Kidney (tissue), 14 donors: ENCODE data around the gene KATNAL1. TPM values are rescaled to one million over a fixed set of nuclear protein-coding genes. Genes with fewer than 3 reads are reported as not detected.

ENCODE experiments used
- DNase-seq, 5 donors: peaks; one replicate each; pipeline ENCODE4 v3.0.0-alpha.2; 2013 to 2020
- FAIRE-seq: peaks from 2 replicates; lab custom pipeline; 2012; peaks lifted over from hg19 to GRCh38; lab: Jason Lieb, UNC
- H3K27ac ChIP-seq, 2 donors: one replicate each; pipeline ENCODE4 v1.7.0; 2013; ENCODE audit warnings: low read depth in 2 of 2, low read length in 2 of 2, inconsistent platforms in 1 of 2
- H3K27me3 ChIP-seq: one replicate; pipeline ENCODE4 v1.7.1; 2013; ENCODE audit warnings: low read length, inconsistent platforms; ENCODE audit not compliant: control insufficient read depth, insufficient read depth
- H3K36me3 ChIP-seq, 3 donors: one replicate each; pipeline versions ENCODE4 v1.7.0 to v1.7.1; 2013; ENCODE audit warnings: low read length in 3 of 3, control low read depth in 1 of 3, inconsistent platforms in 1 of 3; ENCODE audit not compliant: insufficient read depth in 3 of 3, control insufficient read depth in 2 of 3
- H3K4me1 ChIP-seq, 3 donors: one replicate each; pipeline versions ENCODE4 v1.7.0 to v1.7.1; 2013; ENCODE audit warnings: low read length in 3 of 3, inconsistent platforms in 1 of 3, low read depth in 1 of 3; ENCODE audit not compliant: control insufficient read depth in 2 of 3, insufficient read depth in 2 of 3
- H3K4me3 ChIP-seq, 3 donors: one replicate each; pipeline versions ENCODE4 v1.7.0 to v1.8.1; 2013; ENCODE audit warnings: low read length in 3 of 3, control low read depth in 1 of 3, inconsistent platforms in 1 of 3
- H3K9ac ChIP-seq, 3 donors: one replicate each; pipeline versions ENCODE4 v1.7.0 to v1.7.1; 2013; ENCODE audit warnings: low read length in 3 of 3, control low read depth in 1 of 3, inconsistent platforms in 1 of 3
- H3K9me3 ChIP-seq, 3 donors: one replicate each; pipeline versions ENCODE4 v1.7.0 to v1.7.1; 2013; ENCODE audit warnings: low read length in 3 of 3, control low read depth in 1 of 3, inconsistent platforms in 1 of 3; ENCODE audit not compliant: control insufficient read depth in 2 of 3, insufficient read depth in 1 of 3
- intact Hi-C: fragments of 100-400 bp; cut with DNase I; formaldehyde crosslinking; loops from one replicate; pipeline ENCODE4 v1.11.1; 2022
- polyA plus RNA-seq: library from polyadenylated mRNA; stranded (reverse); fragments of 350-450 nt; fragmentation: Illumina TruSeq; extraction: RNeasy Lipid Tissue Mini Kit (QIAGEN cat#74804); gene quantifications from one replicate; pipeline ENCODE4 v1.2.3, GENCODE V29; 2014; ENCODE audit warnings: low read depth, low replicate concordance; ENCODE audit not compliant: insufficient read depth
- total RNA-seq: library from RNA; stranded (reverse); fragmentation: NEBNext Ultra II Directional; extraction: Animal tissue kit (Norgen Biotek cat#: 25700); gene quantifications from one replicate; pipeline ENCODE4 v1.2.1, GENCODE V29; 2021
- TF ChIP-seq, protein P1 (sequence below): IDR thresholded peaks from 3 replicates; pipeline ENCODE4 v1.5.1; 2012; ENCODE audit warnings: mild to moderate bottlenecking, moderate library complexity, borderline replicate concordance; ENCODE audit not compliant: insufficient read depth; ENCODE audit errors: extremely low read depth
- donor health status: control.
- donor health status: control.
- donor health status: control.
- donor health status: control.
- donor health status: control.
- donor health status: DM: yes; HTN: yes; CAD: no.
- donor health status: Normal renal cell carcinoma (clear cell type).

The KATNAL1 gene
- total and polyA plus RNA-seq, 2 donors from 2014 or later, result 2.5 to 21.8 TPM

DNA sequence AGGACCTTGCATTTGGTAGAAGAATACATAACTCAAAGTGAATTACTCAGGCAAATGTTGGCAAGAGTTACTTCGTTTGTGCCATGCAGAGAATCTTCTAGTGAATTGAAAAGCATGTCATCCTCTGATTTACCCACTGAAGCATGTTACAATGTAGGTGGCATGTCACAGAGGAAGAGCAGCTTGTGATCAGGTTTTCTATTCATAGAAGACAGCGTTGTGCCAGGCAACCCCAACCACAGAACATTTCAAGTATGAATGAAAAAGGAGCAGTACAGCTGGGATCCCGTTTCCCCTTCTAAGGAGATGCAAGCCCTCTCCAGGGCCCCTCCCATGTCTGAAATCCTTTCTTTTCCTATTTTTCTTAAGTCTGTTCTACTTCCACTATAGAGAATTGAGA lies 6.0 kb upstream of the KATNAL1 start:
- Histone ChIP-seq H3K27me3 (no peaks in the 10 kb centered on the region), H3K9me3 (no peaks in the 10 kb centered on the region), H3K9ac (no peak overlapping the region), H3K36me3 (no peaks in the 10 kb centered on the region), H3K4me3 (no peak overlapping the region), H3K27ac (no peak overlapping the region), H3K4me1 (no peaks in the 10 kb centered on the region)
- FAIRE-seq (no peak), DNase-seq (no peak)
- intact Hi-C loops, result no loop called here
- TF ChIP-seq, protein P1, sequence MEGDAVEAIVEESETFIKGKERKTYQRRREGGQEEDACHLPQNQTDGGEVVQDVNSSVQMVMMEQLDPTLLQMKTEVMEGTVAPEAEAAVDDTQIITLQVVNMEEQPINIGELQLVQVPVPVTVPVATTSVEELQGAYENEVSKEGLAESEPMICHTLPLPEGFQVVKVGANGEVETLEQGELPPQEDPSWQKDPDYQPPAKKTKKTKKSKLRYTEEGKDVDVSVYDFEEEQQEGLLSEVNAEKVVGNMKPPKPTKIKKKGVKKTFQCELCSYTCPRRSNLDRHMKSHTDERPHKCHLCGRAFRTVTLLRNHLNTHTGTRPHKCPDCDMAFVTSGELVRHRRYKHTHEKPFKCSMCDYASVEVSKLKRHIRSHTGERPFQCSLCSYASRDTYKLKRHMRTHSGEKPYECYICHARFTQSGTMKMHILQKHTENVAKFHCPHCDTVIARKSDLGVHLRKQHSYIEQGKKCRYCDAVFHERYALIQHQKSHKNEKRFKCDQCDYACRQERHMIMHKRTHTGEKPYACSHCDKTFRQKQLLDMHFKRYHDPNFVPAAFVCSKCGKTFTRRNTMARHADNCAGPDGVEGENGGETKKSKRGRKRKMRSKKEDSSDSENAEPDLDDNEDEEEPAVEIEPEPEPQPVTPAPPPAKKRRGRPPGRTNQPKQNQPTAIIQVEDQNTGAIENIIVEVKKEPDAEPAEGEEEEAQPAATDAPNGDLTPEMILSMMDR, result no peak

DNA sequence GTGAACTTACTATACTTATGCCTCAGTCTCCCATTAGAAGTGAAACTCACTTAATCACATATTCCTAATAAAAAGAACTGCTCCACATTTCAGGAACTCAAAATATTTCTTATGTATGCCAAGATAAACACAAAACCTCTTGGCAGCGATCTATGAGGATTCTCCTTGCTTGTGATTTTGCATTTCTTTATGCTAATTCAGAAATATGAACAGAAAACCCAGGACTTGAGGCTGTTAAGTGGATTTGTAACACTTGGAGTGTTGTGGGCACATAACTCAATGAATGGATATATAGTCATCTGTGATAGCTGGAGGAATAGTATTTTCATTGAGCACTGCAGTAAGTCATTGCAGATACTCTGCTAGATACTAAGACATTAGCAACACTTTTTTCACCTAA lies 5.6 kb upstream of the KATNAL1 start:
- DNase-seq (no peak), FAIRE-seq (no peak)
- no peaks in the 10 kb centered on the region for H3K27me3 ChIP-seq
- no peaks in the 10 kb centered on the region for H3K36me3 ChIP-seq
- no peak overlapping the region for H3K4me3 ChIP-seq
- TF ChIP-seq, protein P1, result no peak
- H3K27ac ChIP-seq, result no peak overlapping the region
- H3K9ac ChIP-seq, result no peak overlapping the region
- H3K9me3 ChIP-seq, result no peaks in the 10 kb centered on the region
- intact Hi-C loops, result no loop called here
- H3K4me1 ChIP-seq, result peaks cover 0 to under 1% (median 0%) of the 10 kb centered on the region in 3 donors

DNA sequence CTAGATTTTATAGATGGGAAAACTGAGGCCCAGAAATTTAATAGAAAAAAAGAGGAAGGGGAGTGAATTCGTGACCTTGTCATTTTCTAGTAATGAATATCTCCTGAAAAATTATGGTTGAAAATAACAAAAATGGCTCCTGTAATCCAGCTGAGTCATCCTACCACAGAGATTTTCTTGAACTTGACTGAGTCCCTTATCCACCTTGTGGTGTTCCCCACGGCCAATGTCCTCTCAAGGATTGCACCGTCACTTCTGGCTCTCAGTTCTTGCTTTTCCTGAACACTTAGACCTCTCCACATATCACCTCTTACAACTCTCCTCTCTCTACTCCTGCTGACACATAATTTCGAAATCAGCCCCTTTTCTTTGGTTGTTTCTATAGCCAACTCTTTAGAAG lies 1.2 kb upstream of the KATNAL1 start:
- no peaks in the 10 kb centered on the region for H3K9me3 ChIP-seq
- no peak overlapping the region for H3K27ac ChIP-seq
- FAIRE-seq (no peak), DNase-seq (no peak)
- H3K27me3 ChIP-seq, result no peaks in the 10 kb centered on the region
- intact Hi-C loops, result no loop called here
- no peak overlapping the region for H3K4me3 ChIP-seq
- H3K4me1 ChIP-seq, result peaks cover 0 to 2% (median 0%) of the 10 kb centered on the region in 3 donors
- TF ChIP-seq, protein P1, result no peak
- no peak overlapping the region for H3K9ac ChIP-seq
- H3K36me3 ChIP-seq, result no peaks in the 10 kb centered on the region

DNA sequence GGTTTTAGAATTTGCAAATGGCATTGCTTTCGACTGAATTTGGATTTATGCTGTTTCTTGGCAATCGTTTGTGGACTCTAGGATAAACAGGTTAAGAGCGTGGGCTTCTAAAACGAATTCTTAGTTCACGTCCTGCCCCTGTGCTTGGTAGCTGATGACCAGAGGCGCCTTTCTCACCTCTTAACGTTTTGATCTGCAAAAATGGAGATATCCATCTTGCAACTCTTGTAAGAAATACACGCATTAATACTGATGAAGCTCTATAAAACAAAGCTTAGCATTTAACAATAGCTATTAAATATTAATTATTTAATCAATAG lies 580 bp upstream of the KATNAL1 start:
- Histone ChIP-seq H3K27me3 (no peaks in the 10 kb centered on the region), H3K36me3 (no peaks in the 10 kb centered on the region), H3K9ac (peak overlapping the region in 2 of 3 donors; percentile 37 to 69), H3K4me1 (peaks cover 0 to 2% (median 0%) of the 10 kb centered on the region in 3 donors), H3K4me3 (peak overlapping the region; percentile 74 to 92 (median 76)), H3K27ac (no peak overlapping the region), H3K9me3 (no peaks in the 10 kb centered on the region)
- intact Hi-C loops, result no loop called here
- TF ChIP-seq, protein P1, result no peak
- FAIRE-seq (no peak), DNase-seq (no peak)
